ENCODE results near the gene PPM1G. TPM values are rescaled to one million over a fixed set of nuclear protein-coding genes. Genes with fewer than 3 reads are reported as not detected.

PPM1G gene
- polyA plus RNA-seq, 1 donor (not counting 4 experiments of a cell fraction or from before 2014, with no cell fraction given), result 55.5 TPM

DNA sequence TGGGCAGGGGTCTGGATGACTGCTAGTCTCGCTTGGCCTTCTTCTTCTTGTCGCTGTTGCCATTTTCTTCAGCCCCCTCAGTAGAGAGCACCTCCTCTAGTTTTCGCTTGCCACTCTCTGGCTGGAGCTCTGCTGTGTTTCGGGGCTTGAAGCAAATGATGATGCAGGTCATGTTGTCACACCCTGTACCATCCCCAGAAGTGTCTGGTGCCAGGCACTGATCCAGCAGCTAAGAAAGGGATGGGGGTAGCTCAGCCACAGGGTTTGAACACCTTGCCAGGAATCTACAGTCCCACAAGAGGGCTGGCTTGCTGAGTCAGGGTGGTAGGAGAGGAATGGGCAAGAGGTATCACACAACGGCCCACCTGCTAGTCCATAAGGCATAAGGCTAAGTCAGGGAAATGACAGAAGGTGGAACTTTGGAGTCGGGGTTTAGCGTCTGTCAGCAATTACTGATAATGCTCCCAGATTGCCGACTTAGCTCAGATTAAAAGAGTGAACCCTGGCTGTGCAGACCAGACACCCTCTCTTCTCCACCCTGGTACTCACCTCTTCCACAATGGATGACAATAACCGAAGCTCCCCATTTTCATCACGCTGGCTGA lies 27.7 kb downstream of the PPM1G start:
- Histone ChIP-seq H3K4me3 (ENCODE audit: control insufficient read depth in 2 of 3, extremely low read depth in 1 of 3, insufficient read depth in 2 of 3, low read depth in 1 of 3, low read length in 3 of 3) (no peak overlapping the region), H3K9me3 (ENCODE audit: control insufficient read depth, low read depth, low read length) (no peaks in the 10 kb centered on the region), H3K4me2 (ENCODE audit: control insufficient read depth, extremely low read depth, insufficient read depth, low read depth, low read length) (peak overlapping the region; percentile 88), H4K20me1 (ENCODE audit: control insufficient read depth, extremely low read depth, insufficient read depth, low read length) (peaks cover 3% of the 10 kb centered on the region), H2AFZ (ENCODE audit: control insufficient read depth, low read length) (no peak overlapping the region), H3K27me3 (ENCODE audit: control insufficient read depth, extremely low read depth, insufficient read depth, low read length) (no peaks in the 10 kb centered on the region), H3K27ac (ENCODE audit: control insufficient read depth, insufficient read depth, low read length) (peak overlapping the region; percentile 86), H3K36me3 (ENCODE audit: control insufficient read depth in 2 of 2, extremely low read depth in 1 of 2, insufficient read depth in 2 of 2, low read length in 2 of 2) (peaks cover 37 to 47% of the 10 kb centered on the region in 2 experiments), H3K9me1 (ENCODE audit: control insufficient read depth, extremely low read depth, insufficient read depth, low read length) (no peaks in the 10 kb centered on the region), H3K4me1 (ENCODE audit: control insufficient read depth, extremely low read depth, insufficient read depth, low read length) (peaks cover 22% of the 10 kb centered on the region), H3K9ac (ENCODE audit: control insufficient read depth, extremely low read depth, insufficient read depth, low read length) (peak overlapping the region; percentile 91), H3K79me2 (ENCODE audit: control insufficient read depth, insufficient read depth, low read length) (peaks cover 30% of the 10 kb centered on the region)
- DNase-seq (ENCODE audit: low read depth, low spot score) (no peak), FAIRE-seq (peak; percentile 17)
- no peak for TF ChIP-seq EZH2 (IDR thresholded peaks at IDR 0.05; ENCODE audit: low read length)
- TF ChIP-seq, protein P1, sequence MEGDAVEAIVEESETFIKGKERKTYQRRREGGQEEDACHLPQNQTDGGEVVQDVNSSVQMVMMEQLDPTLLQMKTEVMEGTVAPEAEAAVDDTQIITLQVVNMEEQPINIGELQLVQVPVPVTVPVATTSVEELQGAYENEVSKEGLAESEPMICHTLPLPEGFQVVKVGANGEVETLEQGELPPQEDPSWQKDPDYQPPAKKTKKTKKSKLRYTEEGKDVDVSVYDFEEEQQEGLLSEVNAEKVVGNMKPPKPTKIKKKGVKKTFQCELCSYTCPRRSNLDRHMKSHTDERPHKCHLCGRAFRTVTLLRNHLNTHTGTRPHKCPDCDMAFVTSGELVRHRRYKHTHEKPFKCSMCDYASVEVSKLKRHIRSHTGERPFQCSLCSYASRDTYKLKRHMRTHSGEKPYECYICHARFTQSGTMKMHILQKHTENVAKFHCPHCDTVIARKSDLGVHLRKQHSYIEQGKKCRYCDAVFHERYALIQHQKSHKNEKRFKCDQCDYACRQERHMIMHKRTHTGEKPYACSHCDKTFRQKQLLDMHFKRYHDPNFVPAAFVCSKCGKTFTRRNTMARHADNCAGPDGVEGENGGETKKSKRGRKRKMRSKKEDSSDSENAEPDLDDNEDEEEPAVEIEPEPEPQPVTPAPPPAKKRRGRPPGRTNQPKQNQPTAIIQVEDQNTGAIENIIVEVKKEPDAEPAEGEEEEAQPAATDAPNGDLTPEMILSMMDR (optimal IDR thresholded peaks at IDR 0.05 in 1 of 3, IDR thresholded peaks at IDR 0.05 in 1 of 3, conservative IDR thresholded peaks at IDR 0.05 in 1 of 3; ENCODE audit: extremely low read depth in 1 of 3, insufficient read depth in 2 of 3, low read length in 3 of 3), result no peak
- dilution Hi-C loops (cut with MboI; ENCODE audit: extremely low pct_ligation_motif_present, low sequenced_read_pairs), result no loop called here

GRCh38 chr2:27380626-27381545 lies 28.5 kb downstream of the PPM1G start, which contains the start of gene ZNF513:
TSS of gene ZNF513 (minus strand) at chr2:27380734. CDS start at chr2:27380526, 208 bp downstream.
- Histone ChIP-seq H3K4me1 (ENCODE audit: control insufficient read depth, extremely low read depth, insufficient read depth, low read length) (peaks cover 22% of the 10 kb centered on the region), H4K20me1 (ENCODE audit: control insufficient read depth, extremely low read depth, insufficient read depth, low read length) (peaks cover 3% of the 10 kb centered on the region), H2AFZ (ENCODE audit: control insufficient read depth, low read length) (peak within 1 kb of the TSS; percentile 58), H3K36me3 (ENCODE audit: control insufficient read depth in 2 of 2, extremely low read depth in 1 of 2, insufficient read depth in 2 of 2, low read length in 2 of 2) (peaks cover 42 to 50% of the 10 kb centered on the region in 2 experiments), H3K79me2 (ENCODE audit: control insufficient read depth, insufficient read depth, low read length) (peaks cover 29% of the 10 kb centered on the region), H3K4me2 (ENCODE audit: control insufficient read depth, extremely low read depth, insufficient read depth, low read depth, low read length) (peak within 1 kb of the TSS; percentile 88), H3K4me3 (ENCODE audit: control insufficient read depth in 2 of 3, extremely low read depth in 1 of 3, insufficient read depth in 2 of 3, low read depth in 1 of 3, low read length in 3 of 3) (peak within 1 kb of the TSS; percentile 75 to 94 (median 94)), H3K27ac (ENCODE audit: control insufficient read depth, insufficient read depth, low read length) (peak within 1 kb of the TSS; percentile 86), H3K27me3 (ENCODE audit: control insufficient read depth, extremely low read depth, insufficient read depth, low read length) (no peaks in the 10 kb centered on the region), H3K9me3 (ENCODE audit: control insufficient read depth, low read depth, low read length) (no peaks in the 10 kb centered on the region), H3K9ac (ENCODE audit: control insufficient read depth, extremely low read depth, insufficient read depth, low read length) (peak within 1 kb of the TSS; percentile 91), H3K9me1 (ENCODE audit: control insufficient read depth, extremely low read depth, insufficient read depth, low read length) (no peaks in the 10 kb centered on the region)
- dilution Hi-C loops (cut with MboI; ENCODE audit: extremely low pct_ligation_motif_present, low sequenced_read_pairs), result no loop called here
- peak; percentile 59 for FAIRE-seq
- DNase-seq (ENCODE audit: low read depth, low spot score), result peak; percentile 74
- TF ChIP-seq EZH2 (IDR thresholded peaks at IDR 0.05; ENCODE audit: low read length), result no peak
- TF ChIP-seq, protein P1 (optimal IDR thresholded peaks at IDR 0.05 in 1 of 3, IDR thresholded peaks at IDR 0.05 in 1 of 3, conservative IDR thresholded peaks at IDR 0.05 in 1 of 3; ENCODE audit: extremely low read depth in 1 of 3, insufficient read depth in 2 of 3, low read length in 3 of 3), result no peak

All from keratinocyte (primary cell).